GM21528 (cell line): ENCODE data around the gene RSPH6A.

Experiments used
- ATAC-seq: cut with Tn5 transposase; IDR thresholded peaks from one replicate; pipeline ENCODE4 v1.9.1; 2021; ENCODE audit warnings: mild to moderate bottlenecking, moderate library complexity; ENCODE audit not compliant: unreplicated experiment, low FRiP score

Gene RSPH6A

DNA sequence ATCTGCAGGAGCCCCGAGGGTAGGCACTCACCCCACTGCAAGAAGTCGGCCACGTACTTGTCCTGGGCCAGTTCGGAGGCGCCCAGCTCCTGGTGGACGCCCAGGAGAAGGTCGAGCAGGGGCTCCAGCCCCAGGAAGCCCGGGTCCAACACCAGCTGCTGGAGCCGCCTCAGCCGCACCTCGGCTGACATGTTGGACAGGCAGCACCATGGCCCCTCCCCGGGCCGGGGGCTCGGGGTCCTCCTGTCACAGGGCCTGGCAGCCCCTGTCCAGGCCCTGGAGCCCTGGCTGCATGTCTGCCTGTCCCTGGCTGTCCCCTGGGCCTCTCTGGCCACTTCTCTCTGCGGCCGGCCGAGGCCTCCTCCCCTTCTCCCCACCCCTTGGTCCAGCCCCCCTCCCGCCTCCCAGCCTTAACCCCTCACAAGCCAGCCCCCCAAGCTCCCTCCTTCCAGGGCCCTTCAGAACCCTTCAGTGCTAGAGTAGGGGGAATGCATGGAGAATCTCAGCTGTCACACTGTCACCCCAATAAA is 32.9 kb downstream of the RSPH6A start, which contains the start of gene DMPK:
Gene DMPK (minus strand): TSS at position 329 of the 530 bp plus-strand sequence. CDS start 138 bp downstream, at position 191.
- ATAC-seq, result no peak

- ATAC-seq, result no peak
Observed at GRCh38 chr19:45781214-45782161, 33.6 kb downstream of the RSPH6A start.

- no peak for ATAC-seq
Observed at GRCh38 chr19:45780448-45781213, 34.5 kb downstream of the RSPH6A start.

DNA sequence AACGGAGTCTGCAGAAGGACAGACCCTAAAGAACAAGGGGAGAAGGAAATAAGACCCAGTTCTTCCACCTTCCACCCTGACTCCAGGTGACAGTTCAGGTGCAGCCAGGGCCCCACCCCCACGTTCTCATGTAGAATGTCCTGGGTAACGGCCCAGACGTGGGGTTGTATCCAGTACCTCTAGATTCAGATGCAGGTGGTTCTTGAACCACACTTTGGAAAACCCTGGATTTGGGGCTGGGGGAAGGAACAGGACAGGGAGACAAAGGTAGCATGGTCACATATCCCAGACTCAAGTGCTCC is 35.0 kb downstream of the RSPH6A start:
- no peak for ATAC-seq

GRCh38 chr19:45779231-45780145 is 35.6 kb downstream of the RSPH6A start:
- ATAC-seq, result peak; percentile 78

DNA sequence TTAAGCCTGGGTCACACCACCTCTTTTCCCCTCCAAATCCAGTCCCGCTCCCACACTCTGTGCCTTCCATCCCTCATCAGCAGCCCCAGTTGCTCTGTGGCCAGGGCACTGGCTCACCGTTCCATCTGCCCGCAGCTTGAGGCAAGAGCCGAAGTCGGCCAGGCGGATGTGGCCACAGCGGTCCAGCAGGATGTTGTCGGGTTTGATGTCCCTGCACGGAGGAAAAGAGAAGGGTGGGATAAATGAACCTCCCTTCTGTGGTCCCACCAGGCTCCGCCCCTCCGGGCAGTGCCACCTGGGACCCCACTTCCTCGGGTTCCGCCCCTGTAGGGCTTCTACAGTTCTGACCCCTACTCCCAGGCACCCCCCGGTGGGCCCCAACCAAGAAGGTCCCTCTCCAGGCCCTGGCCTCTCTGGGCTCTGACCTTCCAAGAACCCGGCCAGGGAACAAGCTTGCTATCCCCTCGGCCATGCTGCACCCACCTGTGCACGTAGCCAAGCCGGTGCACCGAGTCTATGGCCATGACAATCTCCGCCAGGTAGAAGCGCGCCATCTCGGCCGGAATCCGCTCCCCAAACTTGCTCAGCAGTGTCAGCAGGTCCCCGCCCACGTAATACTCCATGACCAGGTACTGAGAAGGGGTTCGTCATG is 37.0 kb downstream of the RSPH6A start:
- no peak for ATAC-seq

GRCh38 chr19:45777395-45777961 is 37.6 kb downstream of the RSPH6A start:
- ATAC-seq, result no peak

GRCh38 chr19:45774765-45775164 is 40.3 kb downstream of the RSPH6A start:
- ATAC-seq, result no peak

- ATAC-seq, result no peak
Observed at GRCh38 chr19:45773384-45773783, 41.7 kb downstream of the RSPH6A start.

GRCh38 chr19:45772912-45773311 is 42.2 kb downstream of the RSPH6A start:
- no peak for ATAC-seq

DNA sequence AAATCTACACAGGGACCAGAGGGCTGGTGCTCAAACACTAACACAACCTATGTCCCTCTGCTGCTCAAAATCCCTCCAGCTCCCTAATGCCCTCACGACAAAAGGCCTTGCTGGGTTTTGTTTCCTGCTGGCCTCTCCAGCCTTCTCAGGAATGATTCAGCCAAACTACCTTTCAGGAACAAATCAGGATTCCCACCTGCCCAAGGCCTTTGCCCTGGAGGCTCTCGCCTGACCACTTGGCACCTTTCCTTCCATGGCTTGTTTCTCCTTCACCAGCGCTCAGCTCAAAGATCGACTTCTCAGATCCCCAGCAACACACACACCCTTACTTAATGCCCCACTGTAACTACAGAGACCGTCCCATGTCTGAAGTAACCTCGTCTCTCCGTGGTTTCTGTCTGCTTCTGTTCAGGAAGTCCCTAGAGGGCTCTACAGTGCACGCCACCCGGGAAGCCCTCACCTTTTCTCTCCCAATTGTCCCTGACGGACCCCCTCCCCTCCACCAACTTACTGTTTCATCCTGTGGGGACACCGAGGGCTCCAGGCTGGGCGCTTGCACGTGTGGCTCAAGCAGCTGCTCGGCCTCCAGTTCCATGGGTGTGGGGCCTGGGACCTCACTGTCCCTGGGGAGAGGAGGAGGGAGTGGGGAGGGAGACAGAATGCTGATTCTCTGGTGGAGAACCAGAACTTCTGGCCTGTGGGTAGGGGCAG is 42.8 kb downstream of the RSPH6A start:
- ATAC-seq, result no peak

DNA sequence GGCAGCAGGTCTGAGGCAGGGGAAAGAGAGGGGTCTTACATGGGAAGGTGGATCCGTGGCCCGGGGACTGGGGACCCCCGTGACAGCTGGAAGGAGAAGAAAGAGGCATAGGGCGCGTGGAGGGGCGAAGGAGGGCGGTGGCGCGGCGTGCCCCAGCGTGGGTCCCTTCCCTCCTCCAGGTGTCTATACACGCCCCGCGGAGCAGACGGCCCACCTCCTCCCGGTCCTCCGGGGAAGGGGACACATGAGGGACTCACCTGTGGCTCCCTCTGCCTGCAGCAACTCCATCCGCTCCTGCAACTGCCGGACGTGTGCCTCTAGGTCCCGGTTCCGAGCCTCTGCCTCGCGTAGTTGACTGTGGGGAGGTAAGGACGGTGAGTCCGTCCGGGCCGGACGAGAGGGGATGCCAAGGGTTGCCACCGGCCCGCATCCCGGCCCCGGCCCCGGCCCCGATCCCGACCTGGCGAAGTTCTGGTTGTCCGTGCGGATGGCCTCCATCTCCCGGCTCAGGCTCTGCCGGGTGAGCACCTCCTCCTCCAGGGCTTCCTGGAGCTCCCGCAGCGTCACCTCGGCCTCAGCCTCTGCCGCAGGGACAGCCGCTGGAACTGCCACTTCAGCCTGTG is 43.7 kb downstream of the RSPH6A start:
- no peak for ATAC-seq

- peak; percentile 46 for ATAC-seq
Observed at GRCh38 chr19:45770192-45771101, 44.7 kb downstream of the RSPH6A start.

GRCh38 chr19:45769821-45770191 is 45.3 kb downstream of the RSPH6A start:
- ATAC-seq, result no peak

GRCh38 chr19:45768984-45769782 is 45.9 kb downstream of the RSPH6A start, which contains the start of gene SIX5:
Gene SIX5 (minus strand): TSS chr19:45769252. CDS start chr19:45768844, 408 bp downstream.
- ATAC-seq, result peak; percentile 54

- ATAC-seq, result no peak
Observed at GRCh38 chr19:45768655-45768983, 46.5 kb downstream of the RSPH6A start.
